Measurements from ENCODE around the gene VDAC2. TPM values are rescaled to one million over a fixed set of nuclear protein-coding genes. Genes with fewer than 3 reads are reported as not detected.
A peak's percentile ranks its signal among the peaks of the same experiment; 100 is the strongest.

Gene VDAC2
- total and polyA plus RNA-seq, 2 experiments from 2014 or later, result 242 to 311 TPM

GRCh38 chr10:75226095-75226494 lies 15.5 kb downstream of the VDAC2 start:
- H3F3A ChIP-seq (replicated peaks; ENCODE audit: low read depth), result peaks cover 15% of the 10 kb centered on the region
- Mint-ChIP-seq H3K9me3 (no peaks in the 10 kb centered on the region), H3K27ac (peak overlapping the region; percentile 95), H3K27me3 (ENCODE audit: insufficient read depth, low read depth, poor library complexity) (peaks cover 13% of the 10 kb centered on the region), H3K4me3 (peak overlapping the region; percentile 51), H3K4me1 (peaks cover 65% of the 10 kb centered on the region), H3K36me3 (ENCODE audit: low read depth) (peaks cover 89% of the 10 kb centered on the region)
- H3K4me3 ChIP-seq, result peak overlapping the region; percentile 17; the same call in 1 of the 2 replicates
- peak overlapping the region; percentile 68 for H3K4me2 ChIP-seq
- ATAC-seq, result no peak
- no peak for DNase-seq (ENCODE audit: low spot score)
- H3K27ac ChIP-seq (ENCODE audit: low read depth), result peak overlapping the region; percentile 95
- no peak for TF ChIP-seq POLR2AphosphoS5 (IDR thresholded peaks at IDR 0.05; ENCODE audit: low read depth)
- TF ChIP-seq ZNF331 (CRISPR knock-in tag; IDR thresholded peaks at IDR 0.05; ENCODE audit: low read depth), result no peak
- no peak for TF ChIP-seq ZNF114 (CRISPR knock-in tag; IDR thresholded peaks at IDR 0.05)
- TF ChIP-seq JUNB (IDR thresholded peaks at IDR 0.05; ENCODE audit: unreplicated experiment), result no peak
- TF ChIP-seq STAT1 (IDR thresholded peaks at IDR 0.05; ENCODE audit: unreplicated experiment), result no peak
- H3K79me2 ChIP-seq (replicated peaks; ENCODE audit: insufficient read depth), result peaks cover 86% of the 10 kb centered on the region
- H4K20me1 ChIP-seq (replicated peaks; ENCODE audit: insufficient read depth), result peaks cover 6% of the 10 kb centered on the region
- no peaks in the 10 kb centered on the region for H3K9me2 ChIP-seq (ENCODE audit: insufficient read depth)
- H3K4me1 ChIP-seq (ENCODE audit: insufficient read depth), result peaks cover 43% of the 10 kb centered on the region
- H3K36me3 ChIP-seq (ENCODE audit: insufficient read depth), result peaks cover 11% of the 10 kb centered on the region
- H2AFZ ChIP-seq, result no peak overlapping the region
- no peaks in the 10 kb centered on the region for H3K27me3 ChIP-seq (ENCODE audit: insufficient read depth)

GRCh38 chr10:75226656-75227055 lies 16.1 kb downstream of the VDAC2 start:
- TF ChIP-seq EZH2phosphoT487 (IDR thresholded peaks at IDR 0.05; ENCODE audit: unreplicated experiment) (no peak), ZNF462 (CRISPR knock-in tag; IDR thresholded peaks at IDR 0.05) (no peak), STAT1 (IDR thresholded peaks at IDR 0.05; ENCODE audit: unreplicated experiment) (no peak), EZH2 (IDR thresholded peaks at IDR 0.05; ENCODE audit: low read depth, unreplicated experiment) (no peak), CREB1 (CRISPR knock-in tag; IDR thresholded peaks at IDR 0.05; ENCODE audit: low read depth) (no peak), ZNF331 (CRISPR knock-in tag; IDR thresholded peaks at IDR 0.05; ENCODE audit: low read depth) (no peak), NANOG (IDR thresholded peaks at IDR 0.05; ENCODE audit: borderline replicate concordance) (no peak), REST (IDR thresholded peaks at IDR 0.05; ENCODE audit: unreplicated experiment) (no peak)
- Histone ChIP-seq H3K4me1 (ENCODE audit: insufficient read depth) (peaks cover 43% of the 10 kb centered on the region), H3K79me2 (replicated peaks; ENCODE audit: insufficient read depth) (peaks cover 85% of the 10 kb centered on the region), H2AFZ (no peak overlapping the region), H3F3A (replicated peaks; ENCODE audit: low read depth) (peaks cover 20% of the 10 kb centered on the region), H4K20me1 (replicated peaks; ENCODE audit: insufficient read depth) (peaks cover 12% of the 10 kb centered on the region), H3K27ac (ENCODE audit: low read depth) (peak overlapping the region; percentile 95), H3K27me3 (ENCODE audit: insufficient read depth) (no peaks in the 10 kb centered on the region), H3K9me2 (ENCODE audit: insufficient read depth) (no peaks in the 10 kb centered on the region), H3K36me3 (ENCODE audit: insufficient read depth) (peaks cover 17% of the 10 kb centered on the region), H3K4me3 (peak overlapping the region; percentile 17; the same call in 1 of the 2 replicates), H3K4me2 (peak overlapping the region; percentile 68)
- DNase-seq (ENCODE audit: low spot score), result peak; percentile 70
- ATAC-seq, result peak; percentile 27
- no peak overlapping the region; the same call in 1 of the 2 replicates for H3K27ac Mint-ChIP-seq
- H3K4me1 Mint-ChIP-seq, result peaks cover 67% of the 10 kb centered on the region
- no peaks in the 10 kb centered on the region for H3K9me3 Mint-ChIP-seq
- H3K36me3 Mint-ChIP-seq (ENCODE audit: low read depth), result peaks cover 89% of the 10 kb centered on the region
- H3K27me3 Mint-ChIP-seq (ENCODE audit: insufficient read depth, low read depth, poor library complexity), result peaks cover 15% of the 10 kb centered on the region
- peak overlapping the region; percentile 51 for H3K4me3 Mint-ChIP-seq

Data from GM23338 (cell line).